Immature natural killer cell (primary cell): Measurements from ENCODE around the gene RGS11. TPM values are rescaled to one million over a fixed set of nuclear protein-coding genes. Genes with fewer than 3 reads are reported as not detected.
"Not testable (repeated sequence)": the region's sequence is repeated elsewhere in the genome, so short reads cannot be mapped to it uniquely, and the experiment has no call there.

Experiments used
- DNase-seq, 3 donors: peaks; one replicate each; pipeline ENCODE4 v3.0.0; 2022; ENCODE audit warnings: mixed read lengths in 1 of 3
- H3K27ac Mint-ChIP-seq, 6 donors: one replicate each; pipeline ENCODE4 v1.8.0; 2020; ENCODE audit warnings: mixed read lengths in 6 of 6, mild to moderate bottlenecking in 5 of 6, inconsistent platforms in 4 of 6, moderate library complexity in 3 of 6
- H3K27me3 Mint-ChIP-seq, 3 donors: one replicate each; pipeline ENCODE4 v1.8.0; 2020 to 2021; ENCODE audit warnings: low read depth in 3 of 3, mild to moderate bottlenecking in 3 of 3, mixed read lengths in 3 of 3, moderate library complexity in 3 of 3, inconsistent platforms in 1 of 3
- H3K36me3 Mint-ChIP-seq, 3 donors: one replicate each; pipeline ENCODE4 v1.8.0; 2020; ENCODE audit warnings: mixed read lengths in 3 of 3, inconsistent platforms in 2 of 3, mild to moderate bottlenecking in 2 of 3
- H3K4me1 Mint-ChIP-seq, 2 donors: one replicate each; pipeline ENCODE4 v1.8.0; 2020; ENCODE audit warnings: inconsistent platforms in 2 of 2, mild to moderate bottlenecking in 2 of 2, mixed read lengths in 2 of 2, moderate library complexity in 1 of 2
- H3K4me3 Mint-ChIP-seq, 5 donors: one replicate each; pipeline ENCODE4 v1.8.0; 2020; ENCODE audit warnings: mild to moderate bottlenecking in 5 of 5, mixed read lengths in 5 of 5, inconsistent platforms in 3 of 5, moderate library complexity in 3 of 5
- H3K9me3 Mint-ChIP-seq, 6 donors: one replicate each; pipeline ENCODE4 v1.8.0; 2020; ENCODE audit warnings: mild to moderate bottlenecking in 6 of 6, mixed read lengths in 6 of 6, inconsistent platforms in 4 of 6, moderate library complexity in 3 of 6
- polyA plus RNA-seq, 3 donors: library from polyadenylated mRNA; unstranded; fragments of 300-500 nt; fragmentation: Illumina TruSeq; gene quantifications; one replicate each; pipeline ENCODE4 v1.2.3, GENCODE V29; 2021

RGS11 gene
- polyA plus RNA-seq, 3 donors from 2014 or later: not detected

- no peaks in the 10 kb centered on the region for H3K9me3 Mint-ChIP-seq
- no peaks in the 10 kb centered on the region for H3K36me3 Mint-ChIP-seq
- no peak overlapping the region for H3K27ac Mint-ChIP-seq
- no peak for DNase-seq
- peaks cover 2 to 3% (median 2%) of the 10 kb centered on the region in 3 donors for H3K27me3 Mint-ChIP-seq
- H3K4me3 Mint-ChIP-seq: no peak overlapping the region
- H3K4me1 Mint-ChIP-seq: peaks cover 0 to 2% of the 10 kb centered on the region in 2 donors
These were observed 6.5 kb downstream of the RGS11 start for GRCh38 chr16:269061-269796.

DNA sequence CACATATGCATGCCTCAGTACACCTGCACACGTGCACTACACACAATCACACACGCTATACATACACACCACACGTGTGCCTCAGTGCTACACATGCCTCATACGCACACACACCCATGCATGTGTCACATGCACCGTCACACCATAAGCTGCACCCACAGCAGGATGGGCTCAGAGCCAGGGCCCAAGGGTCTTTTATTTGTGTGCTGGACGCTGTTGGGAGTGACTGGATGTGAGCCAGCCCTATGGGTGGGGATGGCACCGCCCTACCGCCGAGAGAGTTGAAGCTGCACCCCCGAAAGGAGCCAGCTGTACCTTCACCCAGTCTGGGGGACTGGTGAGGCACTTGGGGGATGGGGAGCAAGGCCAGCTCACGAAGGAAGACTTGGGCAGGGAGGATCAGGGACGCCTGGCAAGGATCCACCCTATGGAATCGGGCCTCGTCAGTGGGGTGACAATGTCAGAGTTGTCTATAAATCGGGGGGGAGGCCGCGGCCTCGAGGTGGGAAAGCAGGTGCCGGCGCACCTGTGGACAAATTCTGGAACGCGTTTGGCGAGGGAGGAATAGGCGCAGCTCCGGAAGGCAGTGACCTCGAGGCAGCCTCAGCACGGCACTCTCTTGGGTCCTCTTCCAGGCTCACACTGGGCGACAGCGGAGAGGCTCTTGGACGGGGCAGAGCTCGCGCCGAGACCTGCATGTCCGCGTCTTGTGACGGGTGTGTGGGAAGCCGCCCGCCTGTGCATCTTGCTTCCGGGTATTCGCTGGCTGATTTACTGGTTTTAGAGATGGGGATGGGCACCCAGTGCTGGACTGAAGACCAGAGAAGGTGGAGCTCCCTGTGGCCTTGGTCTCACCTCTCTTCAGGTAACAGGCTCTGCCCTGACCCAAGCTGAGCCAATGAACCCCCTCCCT, 7.3 kb downstream of the RGS11 start:
- Mint-ChIP-seq H3K4me3 (no peak overlapping the region), H3K9me3 (no peaks in the 10 kb centered on the region), H3K27ac (peak overlapping the region in 2 of 6 donors; percentile 19 to 40), H3K4me1 (peaks cover 0 to 2% of the 10 kb centered on the region in 2 donors), H3K27me3 (peaks cover 2 to 3% (median 2%) of the 10 kb centered on the region in 3 donors), H3K36me3 (peaks cover 0 to 2% (median 0%) of the 10 kb centered on the region in 3 donors)
- DNase-seq: no peak

- not testable (repeated sequence) for H3K4me1 Mint-ChIP-seq, H3K36me3 Mint-ChIP-seq, H3K27me3 Mint-ChIP-seq, H3K4me3 Mint-ChIP-seq, DNase-seq, H3K27ac Mint-ChIP-seq, H3K9me3 Mint-ChIP-seq
These were observed 8.2 kb downstream of the RGS11 start for GRCh38 chr16:267562-267961.

DNA sequence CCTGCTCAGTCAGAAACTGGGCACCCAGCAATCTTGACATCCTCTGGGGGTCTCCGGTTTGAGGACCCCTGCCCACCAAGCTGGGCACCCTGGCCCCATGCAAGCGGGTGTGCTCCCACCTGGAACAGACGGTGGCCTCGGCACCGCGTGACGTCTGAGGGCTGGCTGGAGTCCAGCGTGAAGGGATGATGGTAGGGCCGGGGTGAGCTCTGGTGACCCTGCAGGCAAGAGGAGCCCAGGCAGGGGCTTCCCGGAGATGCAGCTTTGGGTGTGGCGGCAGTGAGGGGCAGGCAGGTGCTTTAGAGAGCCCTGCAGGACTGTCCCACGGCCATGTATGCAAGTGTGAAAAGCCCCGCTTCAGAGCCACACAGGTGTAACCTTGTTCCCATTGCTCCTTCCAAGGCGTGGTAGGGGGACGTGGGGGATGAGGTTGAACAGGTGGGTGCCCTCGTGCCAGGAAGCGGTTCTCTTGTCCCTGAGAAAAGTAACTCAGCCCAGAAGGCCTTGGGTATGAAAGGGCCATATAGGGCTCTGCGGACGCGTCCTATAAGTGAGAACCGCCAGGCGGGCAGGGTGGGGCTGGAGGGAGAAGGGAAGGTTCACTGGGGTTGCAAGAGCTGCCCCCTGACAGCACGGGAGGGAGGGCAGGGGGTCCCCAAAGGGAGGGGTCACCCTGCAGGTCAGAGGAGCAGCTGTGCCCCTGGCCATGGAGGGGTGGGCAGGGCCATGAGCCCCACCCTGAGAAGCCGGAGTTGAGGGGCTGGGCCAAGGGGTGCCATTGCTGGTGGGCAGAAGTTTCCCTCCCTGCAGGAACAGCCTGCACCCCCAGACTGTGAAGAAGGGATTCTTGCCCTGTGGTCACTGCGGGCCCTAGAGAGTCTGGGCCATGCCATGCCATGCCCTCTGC, 9.2 kb downstream of the RGS11 start:
- Mint-ChIP-seq H3K4me1 (peaks cover 0 to 2% of the 10 kb centered on the region in 2 donors), H3K27ac (no peak overlapping the region), H3K36me3 (peaks cover 0 to 10% (median 0%) of the 10 kb centered on the region in 3 donors), H3K27me3 (peaks cover 0 to 3% (median 2%) of the 10 kb centered on the region in 3 donors), H3K9me3 (no peaks in the 10 kb centered on the region), H3K4me3 (no peak overlapping the region)
- no peak for DNase-seq

GRCh38 chr16:265711-266110, 10.0 kb downstream of the RGS11 start:
- Mint-ChIP-seq H3K36me3 (peaks cover 0 to 13% (median 2%) of the 10 kb centered on the region in 3 donors), H3K4me3 (no peak overlapping the region), H3K27me3 (peaks cover 0 to 3% (median 2%) of the 10 kb centered on the region in 3 donors), H3K27ac (no peak overlapping the region), H3K9me3 (no peaks in the 10 kb centered on the region), H3K4me1 (peaks cover 0 to 2% of the 10 kb centered on the region in 2 donors)
- no peak for DNase-seq

DNA sequence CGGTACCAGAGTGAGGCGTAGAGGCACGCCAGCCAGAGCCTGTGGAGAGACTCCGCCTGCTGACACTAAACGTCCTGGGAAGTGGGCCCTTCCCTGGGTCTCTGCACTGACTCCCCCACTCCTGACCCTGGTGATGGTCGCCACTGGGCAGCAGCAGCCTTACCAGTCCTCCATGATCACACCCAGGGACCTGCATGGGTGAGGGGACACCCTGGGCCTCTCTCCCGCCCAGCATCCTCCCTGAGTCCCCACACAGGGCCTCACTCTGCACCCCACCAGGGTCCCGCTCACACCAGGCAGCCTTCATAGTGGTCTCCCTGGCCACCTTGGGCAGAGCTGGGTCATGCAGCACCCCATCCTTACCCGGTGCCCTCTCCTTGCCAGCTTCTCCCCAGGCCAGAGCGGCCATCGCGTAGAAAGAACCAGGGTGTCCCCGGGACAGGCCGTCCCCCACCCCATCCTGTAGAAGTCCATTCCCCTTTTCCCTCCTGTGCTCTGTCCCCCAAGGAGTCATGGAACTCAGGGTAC, 10.7 kb downstream of the RGS11 start:
- peaks cover 0 to 2% of the 10 kb centered on the region in 2 donors for H3K4me1 Mint-ChIP-seq
- no peak for DNase-seq
- peaks cover 0 to 3% (median 2%) of the 10 kb centered on the region in 3 donors for H3K27me3 Mint-ChIP-seq
- no peak overlapping the region for H3K27ac Mint-ChIP-seq
- H3K9me3 Mint-ChIP-seq: no peaks in the 10 kb centered on the region
- H3K4me3 Mint-ChIP-seq: no peak overlapping the region
- peaks cover 0 to 16% (median 4%) of the 10 kb centered on the region in 3 donors for H3K36me3 Mint-ChIP-seq

GRCh38 chr16:264440-264951, 11.2 kb downstream of the RGS11 start:
- no peaks in the 10 kb centered on the region for H3K9me3 Mint-ChIP-seq
- no peak for DNase-seq
- H3K4me3 Mint-ChIP-seq: no peak overlapping the region
- H3K27me3 Mint-ChIP-seq: peaks cover 0 to 2% (median 0%) of the 10 kb centered on the region in 3 donors
- peaks cover 0 to 17% (median 4%) of the 10 kb centered on the region in 3 donors for H3K36me3 Mint-ChIP-seq
- no peak overlapping the region for H3K27ac Mint-ChIP-seq
- peaks cover 1 to 2% of the 10 kb centered on the region in 2 donors for H3K4me1 Mint-ChIP-seq

DNA sequence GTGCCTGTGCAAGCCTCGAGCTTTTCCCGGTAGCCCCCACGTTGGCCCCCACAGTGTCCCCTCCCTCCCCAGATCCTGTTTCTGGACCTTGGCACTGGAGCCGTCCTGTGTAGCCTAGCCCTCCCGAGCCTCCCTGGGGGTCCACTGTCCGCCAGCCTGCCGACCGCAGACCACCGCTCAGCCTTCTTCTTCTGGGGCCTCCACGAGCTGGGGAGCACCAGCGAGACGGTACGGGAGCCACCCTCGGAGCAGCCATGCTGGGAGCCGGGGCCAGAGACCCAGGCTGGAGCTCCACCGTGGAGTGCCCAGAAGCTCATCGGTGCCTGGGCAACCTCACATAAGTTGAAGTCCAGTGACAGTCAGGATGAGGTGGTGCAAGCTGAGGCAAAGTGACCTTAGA, 11.8 kb downstream of the RGS11 start:
- Mint-ChIP-seq H3K9me3 (no peaks in the 10 kb centered on the region), H3K4me3 (no peak overlapping the region), H3K4me1 (peaks cover 7 to 8% of the 10 kb centered on the region in 2 donors), H3K27me3 (peaks cover 0 to 2% (median 0%) of the 10 kb centered on the region in 3 donors), H3K27ac (no peak overlapping the region), H3K36me3 (peaks cover 5 to 23% (median 8%) of the 10 kb centered on the region in 3 donors)
- no peak for DNase-seq

GRCh38 chr16:263182-263774, 12.5 kb downstream of the RGS11 start:
- Mint-ChIP-seq H3K27ac (no peak overlapping the region), H3K9me3 (no peaks in the 10 kb centered on the region), H3K4me3 (no peak overlapping the region), H3K36me3 (peaks cover 6 to 23% (median 8%) of the 10 kb centered on the region in 3 donors), H3K4me1 (peaks cover 10 to 12% of the 10 kb centered on the region in 2 donors), H3K27me3 (peaks cover 0 to 2% (median 0%) of the 10 kb centered on the region in 3 donors)
- DNase-seq: no peak

DNA sequence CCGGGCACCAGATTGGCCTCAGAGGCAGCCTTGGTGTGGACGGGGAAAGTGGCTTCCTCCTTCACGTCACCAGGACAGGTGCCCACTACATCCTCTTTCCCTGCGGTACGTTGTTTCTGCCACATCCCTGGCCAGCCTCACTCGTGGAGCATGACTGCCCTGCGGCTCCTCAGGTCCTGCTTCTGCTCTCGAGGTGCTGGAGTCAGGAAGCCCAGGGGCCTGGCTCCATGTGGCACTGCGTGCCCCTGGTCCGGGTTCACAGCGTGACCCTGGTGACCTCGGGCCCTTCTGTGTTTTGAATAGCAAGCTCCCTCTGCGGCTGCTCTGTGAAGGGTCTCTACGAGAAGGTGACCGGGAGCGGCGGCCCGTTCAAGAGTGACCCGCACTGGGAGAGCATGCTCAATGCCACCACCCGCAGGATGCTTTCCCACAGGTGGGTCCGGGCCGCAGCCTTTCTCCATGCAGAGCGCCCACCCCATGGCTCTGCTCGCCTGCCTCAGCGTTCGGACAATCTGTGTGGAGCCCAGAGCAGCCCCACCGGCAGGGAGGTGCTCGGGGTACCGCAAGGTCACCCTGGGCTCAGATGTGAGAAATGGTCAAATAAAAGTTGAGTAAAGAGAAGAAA, 13.5 kb downstream of the RGS11 start:
- Mint-ChIP-seq H3K4me3 (no peak overlapping the region), H3K27me3 (no peaks in the 10 kb centered on the region), H3K27ac (no peak overlapping the region), H3K36me3 (peaks cover 6 to 26% (median 8%) of the 10 kb centered on the region in 3 donors), H3K9me3 (no peaks in the 10 kb centered on the region), H3K4me1 (peaks cover 10 to 12% of the 10 kb centered on the region in 2 donors)
- DNase-seq: no peak

GRCh38 chr16:261031-261691, 14.6 kb downstream of the RGS11 start:
- H3K4me3 Mint-ChIP-seq: no peak overlapping the region
- no peaks in the 10 kb centered on the region for H3K9me3 Mint-ChIP-seq
- no peaks in the 10 kb centered on the region for H3K27me3 Mint-ChIP-seq
- peaks cover 12 to 13% of the 10 kb centered on the region in 2 donors for H3K4me1 Mint-ChIP-seq
- H3K27ac Mint-ChIP-seq: no peak overlapping the region
- no peak for DNase-seq
- peaks cover 7 to 28% (median 10%) of the 10 kb centered on the region in 3 donors for H3K36me3 Mint-ChIP-seq

GRCh38 chr16:260326-260725, 15.4 kb downstream of the RGS11 start:
- no peak for DNase-seq
- peaks cover 0 to 1% (median 0%) of the 10 kb centered on the region in 3 donors for H3K27me3 Mint-ChIP-seq
- peaks cover 11 to 32% (median 14%) of the 10 kb centered on the region in 3 donors for H3K36me3 Mint-ChIP-seq
- peaks cover 18 to 20% of the 10 kb centered on the region in 2 donors for H3K4me1 Mint-ChIP-seq
- H3K27ac Mint-ChIP-seq: no peak overlapping the region
- H3K9me3 Mint-ChIP-seq: no peaks in the 10 kb centered on the region
- no peak overlapping the region for H3K4me3 Mint-ChIP-seq
